Kidney (tissue), 14 donors: ENCODE data around the gene HLA-DOA. TPM values are rescaled to one million over a fixed set of nuclear protein-coding genes. Genes with fewer than 3 reads are reported as not detected.

ENCODE experiments used
- DNase-seq, 5 donors: peaks; one replicate each; pipeline ENCODE4 v3.0.0-alpha.2; 2013 to 2020
- FAIRE-seq: peaks from 2 replicates; lab custom pipeline; 2012; peaks lifted over from hg19 to GRCh38; lab: Jason Lieb, UNC
- H3K27ac ChIP-seq, 2 donors: one replicate each; pipeline ENCODE4 v1.7.0; 2013; ENCODE audit warnings: low read depth in 2 of 2, low read length in 2 of 2, inconsistent platforms in 1 of 2
- H3K27me3 ChIP-seq: one replicate; pipeline ENCODE4 v1.7.1; 2013; ENCODE audit warnings: low read length, inconsistent platforms; ENCODE audit not compliant: control insufficient read depth, insufficient read depth
- H3K36me3 ChIP-seq, 3 donors: one replicate each; pipeline versions ENCODE4 v1.7.0 to v1.7.1; 2013; ENCODE audit warnings: low read length in 3 of 3, control low read depth in 1 of 3, inconsistent platforms in 1 of 3; ENCODE audit not compliant: insufficient read depth in 3 of 3, control insufficient read depth in 2 of 3
- H3K4me1 ChIP-seq, 3 donors: one replicate each; pipeline versions ENCODE4 v1.7.0 to v1.7.1; 2013; ENCODE audit warnings: low read length in 3 of 3, inconsistent platforms in 1 of 3, low read depth in 1 of 3; ENCODE audit not compliant: control insufficient read depth in 2 of 3, insufficient read depth in 2 of 3
- H3K4me3 ChIP-seq, 3 donors: one replicate each; pipeline versions ENCODE4 v1.7.0 to v1.8.1; 2013; ENCODE audit warnings: low read length in 3 of 3, control low read depth in 1 of 3, inconsistent platforms in 1 of 3
- H3K9ac ChIP-seq, 3 donors: one replicate each; pipeline versions ENCODE4 v1.7.0 to v1.7.1; 2013; ENCODE audit warnings: low read length in 3 of 3, control low read depth in 1 of 3, inconsistent platforms in 1 of 3
- H3K9me3 ChIP-seq, 3 donors: one replicate each; pipeline versions ENCODE4 v1.7.0 to v1.7.1; 2013; ENCODE audit warnings: low read length in 3 of 3, control low read depth in 1 of 3, inconsistent platforms in 1 of 3; ENCODE audit not compliant: control insufficient read depth in 2 of 3, insufficient read depth in 1 of 3
- intact Hi-C: fragments of 100-400 bp; cut with DNase I; formaldehyde crosslinking; loops from one replicate; pipeline ENCODE4 v1.11.1; 2022
- polyA plus RNA-seq: library from polyadenylated mRNA; stranded (reverse); fragments of 350-450 nt; fragmentation: Illumina TruSeq; extraction: RNeasy Lipid Tissue Mini Kit (QIAGEN cat#74804); gene quantifications from one replicate; pipeline ENCODE4 v1.2.3, GENCODE V29; 2014; ENCODE audit warnings: low read depth, low replicate concordance; ENCODE audit not compliant: insufficient read depth
- total RNA-seq: library from RNA; stranded (reverse); fragmentation: NEBNext Ultra II Directional; extraction: Animal tissue kit (Norgen Biotek cat#: 25700); gene quantifications from one replicate; pipeline ENCODE4 v1.2.1, GENCODE V29; 2021
- TF ChIP-seq, protein P1 (sequence below): IDR thresholded peaks from 3 replicates; pipeline ENCODE4 v1.5.1; 2012; ENCODE audit warnings: mild to moderate bottlenecking, moderate library complexity, borderline replicate concordance; ENCODE audit not compliant: insufficient read depth; ENCODE audit errors: extremely low read depth
- donor health status: control.
- donor health status: control.
- donor health status: control.
- donor health status: control.
- donor health status: control.
- donor health status: DM: yes; HTN: yes; CAD: no.
- donor health status: Normal renal cell carcinoma (clear cell type).

Gene HLA-DOA
- total and polyA plus RNA-seq, 2 donors from 2014 or later, result 10.8 to 21.6 TPM

DNA sequence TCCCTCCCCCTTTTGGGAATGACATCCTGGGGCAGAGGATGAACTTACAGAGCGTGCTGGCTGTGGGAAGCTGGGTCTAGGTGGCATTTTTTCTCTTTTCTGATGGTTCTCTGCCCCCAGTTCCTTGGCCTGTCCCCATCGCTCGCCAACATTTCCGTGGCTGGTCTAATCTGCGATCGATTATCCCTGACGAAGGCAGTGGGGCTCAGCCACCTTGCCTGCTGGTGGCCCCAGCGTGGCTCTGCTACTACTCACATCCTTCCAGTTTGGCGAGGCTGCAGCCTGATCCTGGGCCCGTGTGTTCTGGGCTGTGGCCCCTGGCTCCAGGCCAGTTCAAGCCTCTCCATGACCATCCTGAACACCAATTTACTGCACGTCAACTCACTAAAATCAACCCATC, 6.4 kb upstream of the HLA-DOA start:
- H3K9me3 ChIP-seq, result no peaks in the 10 kb centered on the region
- peaks cover 0 to 18% (median 14%) of the 10 kb centered on the region in 3 donors for H3K4me1 ChIP-seq
- no peaks in the 10 kb centered on the region for H3K27me3 ChIP-seq
- no peaks in the 10 kb centered on the region for H3K36me3 ChIP-seq
- no peak overlapping the region for H3K27ac ChIP-seq
- FAIRE-seq, result no peak
- intact Hi-C loops, result loop anchor here (5.0 kb wide), 1 partner anchor 67 kb away; no protein-coding TSS in a partner anchor
- TF ChIP-seq, protein P1, sequence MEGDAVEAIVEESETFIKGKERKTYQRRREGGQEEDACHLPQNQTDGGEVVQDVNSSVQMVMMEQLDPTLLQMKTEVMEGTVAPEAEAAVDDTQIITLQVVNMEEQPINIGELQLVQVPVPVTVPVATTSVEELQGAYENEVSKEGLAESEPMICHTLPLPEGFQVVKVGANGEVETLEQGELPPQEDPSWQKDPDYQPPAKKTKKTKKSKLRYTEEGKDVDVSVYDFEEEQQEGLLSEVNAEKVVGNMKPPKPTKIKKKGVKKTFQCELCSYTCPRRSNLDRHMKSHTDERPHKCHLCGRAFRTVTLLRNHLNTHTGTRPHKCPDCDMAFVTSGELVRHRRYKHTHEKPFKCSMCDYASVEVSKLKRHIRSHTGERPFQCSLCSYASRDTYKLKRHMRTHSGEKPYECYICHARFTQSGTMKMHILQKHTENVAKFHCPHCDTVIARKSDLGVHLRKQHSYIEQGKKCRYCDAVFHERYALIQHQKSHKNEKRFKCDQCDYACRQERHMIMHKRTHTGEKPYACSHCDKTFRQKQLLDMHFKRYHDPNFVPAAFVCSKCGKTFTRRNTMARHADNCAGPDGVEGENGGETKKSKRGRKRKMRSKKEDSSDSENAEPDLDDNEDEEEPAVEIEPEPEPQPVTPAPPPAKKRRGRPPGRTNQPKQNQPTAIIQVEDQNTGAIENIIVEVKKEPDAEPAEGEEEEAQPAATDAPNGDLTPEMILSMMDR, result no peak
- no peak for DNase-seq
- no peak overlapping the region for H3K4me3 ChIP-seq
- H3K9ac ChIP-seq, result no peak overlapping the region

DNA sequence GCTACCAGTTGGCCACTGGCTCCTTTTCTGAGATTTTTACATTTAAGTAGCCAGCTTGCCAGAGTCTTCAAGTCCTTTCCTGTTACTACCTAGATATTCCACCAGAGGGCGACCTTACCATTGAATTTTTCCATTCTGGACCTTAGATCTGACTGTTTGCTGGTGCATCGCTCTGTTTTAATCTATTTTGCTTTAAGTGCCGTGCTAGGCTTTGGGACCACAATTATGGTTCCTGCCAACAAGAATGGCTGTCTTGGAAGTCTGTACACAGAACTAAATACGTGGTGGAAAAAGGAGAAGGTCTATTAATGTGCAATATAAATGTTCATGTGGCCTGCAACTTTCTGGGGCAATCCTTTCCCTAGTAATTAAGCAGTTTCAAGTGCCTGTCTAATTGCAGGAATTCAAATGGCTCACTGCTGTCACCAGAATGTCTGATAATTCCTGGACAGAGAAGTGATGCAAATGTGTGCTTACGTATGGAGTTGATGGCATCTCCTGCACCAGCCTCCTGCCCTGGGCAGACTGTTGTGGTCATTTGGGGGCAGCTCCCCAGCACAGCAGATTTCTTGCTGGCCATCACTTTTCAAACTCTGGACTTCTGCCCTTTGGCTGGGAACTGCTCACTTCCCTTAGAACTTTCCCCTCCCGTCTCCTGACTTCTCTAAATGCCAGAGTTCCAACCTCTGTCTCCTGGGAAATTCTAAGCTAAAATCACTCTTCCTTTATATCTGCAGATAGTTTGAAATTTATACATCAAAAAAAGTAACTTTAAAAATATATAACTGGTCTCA, 5.6 kb upstream of the HLA-DOA start:
- H3K9me3 ChIP-seq, result no peaks in the 10 kb centered on the region
- peak in 4 of 5 donors; percentile 58 to 92 (median 80) for DNase-seq
- peaks cover 0 to 17% (median 11%) of the 10 kb centered on the region in 3 donors for H3K4me1 ChIP-seq
- H3K27me3 ChIP-seq, result no peaks in the 10 kb centered on the region
- FAIRE-seq, result peak; percentile 81
- intact Hi-C loops, result loop anchor here (5.0 kb wide), 1 partner anchor 67 kb away; no protein-coding TSS in a partner anchor
- no peaks in the 10 kb centered on the region for H3K36me3 ChIP-seq
- TF ChIP-seq, protein P1, result peak; percentile 84
- H3K9ac ChIP-seq, result no peak overlapping the region
- H3K4me3 ChIP-seq, result peak overlapping the region in 1 of 3 donors; percentile 36
- H3K27ac ChIP-seq, result no peak overlapping the region

DNA sequence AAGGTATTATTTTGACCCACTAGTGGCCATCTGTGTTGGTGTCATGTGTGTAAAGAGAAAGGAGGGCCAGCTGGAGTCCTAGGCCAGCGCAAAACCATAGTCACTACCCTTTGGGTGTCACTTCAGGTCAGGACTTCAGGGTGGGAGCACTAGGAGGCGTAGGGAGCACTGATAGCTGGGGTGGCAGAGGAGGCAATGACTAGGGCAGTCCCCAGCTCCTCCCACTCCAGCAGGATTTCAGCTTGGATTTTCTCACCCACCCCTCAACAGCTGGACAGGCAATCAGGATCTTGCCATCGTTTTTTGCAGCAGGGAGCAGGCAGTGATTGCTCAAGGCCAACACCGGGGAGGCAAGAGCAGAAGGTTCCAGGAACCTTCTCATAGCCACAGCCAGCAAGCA, 4.2 kb upstream of the HLA-DOA start:
- TF ChIP-seq, protein P1, result no peak
- Histone ChIP-seq H3K4me3 (no peak overlapping the region), H3K27me3 (no peaks in the 10 kb centered on the region), H3K36me3 (no peaks in the 10 kb centered on the region), H3K4me1 (peaks cover 0 to 8% (median 7%) of the 10 kb centered on the region in 3 donors), H3K27ac (no peak overlapping the region), H3K9me3 (no peaks in the 10 kb centered on the region), H3K9ac (no peak overlapping the region)
- FAIRE-seq, result no peak
- intact Hi-C loops, result no loop called here
- no peak for DNase-seq
